Hepatocyte (in vitro differentiated cells): ENCODE results near the gene TNFRSF14. TPM values are rescaled to one million over a fixed set of nuclear protein-coding genes. Genes with fewer than 3 reads are reported as not detected.

Experiments
- DNase-seq: peaks from one replicate; pipeline ENCODE4 v3.0.0-alpha.2; 2016; ENCODE audit warnings: low spot score
- H2AFZ ChIP-seq: fragments of 200-600 bp; sonication (generic); 2 replicates; pipeline ENCODE4 v1.6.0; 2016; ENCODE audit warnings: antibody characterized with exemption, mild to moderate bottlenecking
- H3K27ac ChIP-seq: fragments of 200-600 bp; sonication (generic); 2 replicates; pipeline ENCODE4 v1.5.1; 2016; ENCODE audit warnings: mild to moderate bottlenecking
- H3K27me3 ChIP-seq: fragments of 200-600 bp; sonication (generic); 2 replicates; pipeline ENCODE4 v1.6.1; 2016
- H3K36me3 ChIP-seq: fragments of 200-600 bp; sonication (generic); replicated peaks from 2 replicates; pipeline ENCODE4 v1.5.1; 2016; ENCODE audit warnings: low read depth; ENCODE audit not compliant: insufficient read depth
- H3K4me1 ChIP-seq: fragments of 200-600 bp; sonication (generic); 2 replicates; pipeline ENCODE4 v1.5.1; 2016; ENCODE audit warnings: mild to moderate bottlenecking, moderate library complexity; ENCODE audit not compliant: insufficient read depth
- H3K4me2 ChIP-seq: fragments of 200-600 bp; sonication (generic); 2 replicates; pipeline ENCODE4 v1.6.0; 2016
- H3K4me3 ChIP-seq: fragments of 200-600 bp; sonication (generic); 2 replicates; pipeline ENCODE4 v1.5.1; 2016; ENCODE audit warnings: mild to moderate bottlenecking
- H3K79me2 ChIP-seq: fragments of 200-600 bp; sonication (generic); 2 replicates; pipeline ENCODE4 v1.6.0; 2017; ENCODE audit warnings: mild to moderate bottlenecking
- H3K9me2 ChIP-seq: fragments of 200-600 bp; sonication (generic); replicated peaks from 2 replicates; pipeline ENCODE4 v1.6.0; 2017; ENCODE audit warnings: mild to moderate bottlenecking; ENCODE audit not compliant: insufficient read depth
- H3K9me3 ChIP-seq: fragments of 200-600 bp; sonication (generic); 2 replicates; pipeline ENCODE4 v1.5.1; 2016; ENCODE audit warnings: low read depth, mild to moderate bottlenecking
- H4K20me1 ChIP-seq: fragments of 200-600 bp; sonication (generic); 2 replicates; pipeline ENCODE4 v1.6.0; 2016; ENCODE audit warnings: mild to moderate bottlenecking; ENCODE audit not compliant: insufficient read depth, poor library complexity, severe bottlenecking
- CTCF ChIP-seq: fragments of 200-600 bp; sonication (generic); IDR thresholded peaks from 2 replicates; pipeline ENCODE4 v1.5.1; 2016; ENCODE audit warnings: antibody characterized with exemption, mild to moderate bottlenecking; ENCODE audit not compliant: poor library complexity
- EZH2 ChIP-seq: fragments of 200-600 bp; sonication (generic); IDR thresholded peaks from 2 replicates; pipeline ENCODE4 v1.6.1; 2016; ENCODE audit warnings: antibody characterized with exemption, mild to moderate bottlenecking, borderline replicate concordance
- EZH2phosphoT487 ChIP-seq: fragments of 200-600 bp; sonication (generic); IDR thresholded peaks from one replicate; pipeline ENCODE4 v1.6.1; 2018; ENCODE audit warnings: antibody characterized with exemption, mild to moderate bottlenecking, low read depth, moderate library complexity; ENCODE audit not compliant: unreplicated experiment, severe bottlenecking
- WGBS: methylation state at CpG from one replicate; pipeline ENCODE4 v1.1.6; 2016; ENCODE audit warnings: low lambda C conversion rate; ENCODE audit errors: missing lambda C conversion rate; 5-methylcytosine and 5-hydroxymethylcytosine counted together
- polyA plus RNA-seq: library from polyadenylated mRNA; unstranded; fragments of >200 nt; fragmentation: Nextera tagmentation; extraction: Ambion mirVana; gene quantifications from 2 replicates; pipeline ENCODE4 v1.2.1, GENCODE V29; 2016
- total RNA-seq: library from RNA; depleted of rRNA; stranded (reverse); fragments of >200 nt; gene quantifications from 2 replicates; pipeline ENCODE4 v1.2.3, GENCODE V29; 2014

Gene TNFRSF14
- total and polyA plus RNA-seq, 2 experiments from 2014 or later, result 5.3 to 6.1 TPM

DNA sequence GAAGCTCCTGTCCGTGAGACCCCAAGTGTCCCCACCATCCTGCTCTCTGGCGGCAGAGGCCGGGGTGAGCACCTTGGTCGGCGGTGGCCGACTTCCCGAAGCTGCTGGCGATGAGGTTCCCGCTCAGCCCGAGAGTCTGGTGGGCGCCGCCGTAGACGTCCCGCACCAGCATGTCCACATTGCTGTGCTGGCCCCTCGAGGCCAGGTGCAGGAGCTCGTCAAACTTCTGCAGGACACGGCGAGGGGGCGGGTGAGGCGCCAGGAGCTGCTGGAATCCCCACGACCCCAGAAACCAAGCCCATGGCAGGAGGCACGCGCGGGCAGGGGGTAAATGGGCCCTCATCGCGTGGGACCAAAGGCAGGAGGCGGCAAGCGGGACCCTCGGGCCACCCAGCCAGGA is 36.4 kb upstream of the TNFRSF14 start:
- TF ChIP-seq EZH2phosphoT487 (no peak), CTCF (no peak), EZH2 (no peak)
- Histone ChIP-seq H3K4me3 (no peak overlapping the region), H2AFZ (no peak overlapping the region), H3K4me1 (peaks cover 7% of the 10 kb centered on the region), H3K79me2 (peaks cover 35% of the 10 kb centered on the region), H3K9me3 (no peaks in the 10 kb centered on the region), H3K9me2 (no peaks in the 10 kb centered on the region), H3K27ac (no peak overlapping the region), H3K36me3 (no peaks in the 10 kb centered on the region), H4K20me1 (peaks cover 38% of the 10 kb centered on the region), H3K4me2 (no peak overlapping the region), H3K27me3 (no peaks in the 10 kb centered on the region)
- 96% methylated on average over 29 of the region's 30 CpGs for WGBS
- no peak for DNase-seq

DNA sequence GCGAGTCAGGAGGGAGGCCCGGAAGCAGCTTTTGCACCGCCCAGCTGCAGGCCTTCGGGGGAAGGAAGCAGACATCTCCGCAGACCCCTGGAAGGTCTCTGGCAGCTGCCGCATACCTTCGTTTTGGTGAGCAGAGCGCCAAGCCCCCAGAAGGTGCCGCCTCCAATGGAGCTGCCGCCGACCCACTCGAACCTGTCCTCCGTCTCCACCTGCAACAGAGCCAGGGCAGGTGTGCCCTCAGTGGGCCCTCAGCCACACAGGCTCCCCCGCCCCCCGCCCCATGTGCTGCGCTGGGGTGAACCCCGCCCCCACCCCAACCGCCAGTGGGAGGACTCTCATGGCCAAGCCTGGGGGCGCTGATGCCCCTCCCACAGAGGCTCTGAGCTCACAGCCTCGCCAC is 36.0 kb upstream of the TNFRSF14 start:
- 96% methylated on average over 20 of the region's 20 CpGs for WGBS
- Histone ChIP-seq H3K27ac (no peak overlapping the region), H3K9me2 (no peaks in the 10 kb centered on the region), H3K4me3 (no peak overlapping the region), H2AFZ (no peak overlapping the region), H3K36me3 (no peaks in the 10 kb centered on the region), H3K4me1 (peaks cover 11% of the 10 kb centered on the region), H3K4me2 (no peak overlapping the region), H3K79me2 (peaks cover 40% of the 10 kb centered on the region), H4K20me1 (peaks cover 43% of the 10 kb centered on the region), H3K9me3 (no peaks in the 10 kb centered on the region), H3K27me3 (no peaks in the 10 kb centered on the region)
- no peak for DNase-seq
- TF ChIP-seq EZH2 (no peak), EZH2phosphoT487 (no peak), CTCF (no peak)

GRCh38 chr1:2520806-2521205 is 35.4 kb upstream of the TNFRSF14 start:
- H3K4me1 ChIP-seq, result peaks cover 14% of the 10 kb centered on the region
- peaks cover 49% of the 10 kb centered on the region for H4K20me1 ChIP-seq
- H2AFZ ChIP-seq, result no peak overlapping the region
- no peak overlapping the region for H3K4me3 ChIP-seq
- H3K27ac ChIP-seq, result no peak overlapping the region
- DNase-seq, result no peak
- TF ChIP-seq CTCF (no peak), EZH2phosphoT487 (no peak), EZH2 (no peak)
- no peaks in the 10 kb centered on the region for H3K27me3 ChIP-seq
- peaks cover 46% of the 10 kb centered on the region for H3K79me2 ChIP-seq
- no peaks in the 10 kb centered on the region for H3K9me3 ChIP-seq
- H3K36me3 ChIP-seq, result no peaks in the 10 kb centered on the region
- no peak overlapping the region for H3K4me2 ChIP-seq
- WGBS, result 96% methylated on average over 21 of the region's 21 CpGs
- H3K9me2 ChIP-seq, result no peaks in the 10 kb centered on the region

DNA sequence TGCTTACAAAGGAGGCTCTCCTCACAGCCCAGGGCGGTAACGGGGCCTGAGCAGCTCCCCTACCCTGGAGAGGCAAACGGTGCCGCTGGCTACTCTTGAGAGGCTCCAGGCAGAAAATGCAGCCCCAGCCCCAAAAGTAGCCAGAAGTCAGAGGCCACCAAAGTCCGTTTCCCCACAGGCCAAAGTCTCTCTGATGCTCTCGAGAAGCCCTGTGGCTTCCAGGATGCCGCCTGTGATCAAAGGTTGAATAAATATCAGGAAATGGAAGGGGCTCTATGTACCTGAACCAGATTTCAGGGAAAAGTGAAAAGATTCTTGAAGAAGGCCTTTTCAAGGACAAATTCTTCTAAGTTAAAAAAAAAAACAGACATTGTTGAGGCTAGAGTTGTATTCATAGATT is 33.9 kb upstream of the TNFRSF14 start:
- TF ChIP-seq CTCF, result no peak
- no peak for TF ChIP-seq EZH2phosphoT487
- TF ChIP-seq EZH2, result no peak
- Histone ChIP-seq H3K36me3 (no peaks in the 10 kb centered on the region), H3K4me1 (peaks cover 19% of the 10 kb centered on the region), H4K20me1 (peaks cover 51% of the 10 kb centered on the region), H3K9me2 (no peaks in the 10 kb centered on the region), H3K27me3 (no peaks in the 10 kb centered on the region), H3K79me2 (peaks cover 47% of the 10 kb centered on the region), H2AFZ (no peak overlapping the region), H3K4me3 (no peak overlapping the region), H3K27ac (no peak overlapping the region), H3K9me3 (no peaks in the 10 kb centered on the region), H3K4me2 (no peak overlapping the region)
- DNase-seq, result no peak
- 92% methylated on average over 7 of the region's 7 CpGs for WGBS
